Stomach smooth muscle (tissue), 2 donors: Measurements from ENCODE around the gene PSMC3IP.
A peak's percentile ranks its signal among the peaks of the same experiment; 100 is the strongest.
"Not testable (repeated sequence)": the region's sequence is repeated elsewhere in the genome, so short reads cannot be mapped to it uniquely, and the experiment has no call there.

Source experiments
- H3K27ac ChIP-seq: one replicate; pipeline ENCODE4 v1.7.0; 2013; ENCODE audit warnings: mild to moderate bottlenecking, low read length, inconsistent platforms
- H3K27me3 ChIP-seq, 2 donors: one replicate each; pipeline ENCODE4 v1.7.0; 2013; ENCODE audit warnings: low read length in 2 of 2; ENCODE audit not compliant: insufficient read depth in 2 of 2, control insufficient read depth in 1 of 2
- H3K36me3 ChIP-seq, 2 donors: one replicate each; pipeline ENCODE4 v1.7.0; 2013; ENCODE audit warnings: low read length in 2 of 2; ENCODE audit not compliant: control insufficient read depth in 2 of 2, insufficient read depth in 2 of 2
- H3K4me1 ChIP-seq: one replicate; pipeline ENCODE4 v1.7.0; 2013; ENCODE audit warnings: low read length; ENCODE audit not compliant: control insufficient read depth, insufficient read depth
- H3K4me3 ChIP-seq, 2 donors: one replicate each; pipeline ENCODE4 v1.7.0; 2013; ENCODE audit warnings: low read length in 2 of 2
- H3K9ac ChIP-seq, 2 donors: one replicate each; pipeline ENCODE4 v1.7.0; 2013; ENCODE audit warnings: low read length in 2 of 2, mild to moderate bottlenecking in 1 of 2
- H3K9me3 ChIP-seq, 2 donors: one replicate each; pipeline ENCODE4 v1.7.0; 2013; ENCODE audit warnings: low read length in 2 of 2; ENCODE audit not compliant: control insufficient read depth in 2 of 2
- donor health status: healthy.
- donor health status: Pancreatic carcinoma.

Gene PSMC3IP

DNA sequence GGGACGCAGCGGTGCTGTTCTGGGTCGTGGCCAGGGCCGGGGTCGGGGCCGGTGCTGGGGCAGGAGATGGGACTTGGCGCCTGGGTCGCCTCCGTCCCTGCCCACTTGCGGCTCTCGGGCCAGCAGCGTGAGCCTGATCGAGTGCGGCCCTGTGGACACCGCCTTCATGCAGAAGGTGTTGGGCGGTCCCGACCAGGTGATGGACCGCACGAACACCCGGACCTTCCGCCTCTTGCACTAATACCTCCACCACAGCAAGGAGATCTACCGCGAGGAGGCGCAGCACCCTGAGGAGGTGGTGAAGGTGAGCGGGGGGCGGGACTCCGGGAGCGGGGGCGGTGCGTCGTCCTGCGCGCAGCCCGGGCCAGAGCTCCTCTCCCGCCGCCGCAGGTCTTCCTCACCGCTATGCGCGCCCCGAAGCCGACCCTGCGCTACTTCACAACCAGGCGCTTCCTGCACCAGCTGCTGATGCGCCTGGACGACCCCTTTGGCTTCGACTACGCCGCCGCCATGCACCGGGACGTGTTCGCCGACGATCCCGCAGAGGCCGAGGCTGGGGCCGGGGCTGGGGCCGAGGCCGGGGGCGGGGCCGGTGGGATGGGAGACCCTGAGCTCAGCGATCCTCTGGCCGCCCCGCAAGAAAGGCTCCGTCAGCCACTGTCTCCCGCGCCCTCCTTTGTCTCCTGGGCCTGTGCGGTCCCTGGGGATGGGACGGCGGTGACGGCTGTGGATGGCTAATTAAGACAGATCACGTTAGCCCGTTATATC, 29.3 kb downstream of the PSMC3IP start:
- Histone ChIP-seq H3K36me3 (peaks cover 0 to 3% of the 10 kb centered on the region in 2 donors), H3K27me3 (no peaks in the 10 kb centered on the region), H3K4me3 (peak overlapping the region in 1 of 2 donors; percentile 22), H3K9me3 (no peaks in the 10 kb centered on the region), H3K27ac (no peak overlapping the region), H3K4me1 (peaks cover 8% of the 10 kb centered on the region), H3K9ac (no peak overlapping the region)

DNA sequence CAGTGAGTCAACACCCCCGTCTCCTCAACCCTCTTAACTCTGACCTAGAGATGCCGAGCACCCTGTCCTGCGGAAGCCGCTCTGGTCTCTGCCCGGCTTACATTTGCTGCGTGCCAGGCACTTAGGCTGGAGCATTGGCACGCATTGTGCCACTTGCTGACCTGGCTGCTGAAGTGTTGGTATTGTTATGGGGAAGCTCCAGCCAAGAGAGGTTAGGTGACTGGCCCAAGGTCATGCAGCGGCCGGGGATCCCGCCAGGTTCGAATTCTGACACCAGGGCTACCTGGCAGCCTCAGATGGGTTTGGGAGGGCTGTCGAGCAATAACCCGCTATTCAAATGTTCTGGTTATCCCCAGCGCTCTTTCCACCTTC, 29.8 kb downstream of the PSMC3IP start:
- Histone ChIP-seq H3K4me1 (peaks cover 4% of the 10 kb centered on the region), H3K9me3 (no peaks in the 10 kb centered on the region), H3K4me3 (no peak overlapping the region), H3K36me3 (peaks cover 2 to 7% of the 10 kb centered on the region in 2 donors), H3K27ac (no peak overlapping the region), H3K9ac (no peak overlapping the region), H3K27me3 (no peaks in the 10 kb centered on the region)

DNA sequence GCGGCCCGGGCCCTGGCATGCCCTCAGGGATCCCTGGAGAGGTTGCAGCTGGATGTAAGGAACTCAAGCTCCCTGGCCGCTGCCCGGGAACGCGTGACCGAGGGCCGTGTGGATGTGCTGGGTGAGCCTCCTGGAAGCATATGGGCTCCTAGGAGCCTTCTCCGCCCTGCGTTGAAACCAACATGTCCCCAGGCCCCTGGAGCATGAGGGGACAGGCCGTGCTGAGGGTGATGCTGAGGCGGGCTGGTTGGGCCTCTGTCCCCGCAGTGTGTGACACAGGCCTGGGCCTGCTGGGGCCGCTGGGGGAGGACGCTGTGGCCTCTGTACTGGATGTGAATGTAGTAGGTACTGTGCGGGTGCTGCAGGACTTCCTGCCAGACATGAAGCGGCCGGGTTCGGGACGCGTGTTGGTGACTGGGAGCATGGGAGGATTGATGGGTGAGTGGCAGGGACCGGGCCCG, 30.5 kb downstream of the PSMC3IP start:
- peaks cover 4% of the 10 kb centered on the region for H3K4me1 ChIP-seq
- peaks cover 3 to 7% of the 10 kb centered on the region in 2 donors for H3K36me3 ChIP-seq
- H3K4me3 ChIP-seq: no peak overlapping the region
- H3K27me3 ChIP-seq: no peaks in the 10 kb centered on the region
- H3K9me3 ChIP-seq: no peaks in the 10 kb centered on the region
- no peak overlapping the region for H3K27ac ChIP-seq
- no peak overlapping the region for H3K9ac ChIP-seq

DNA sequence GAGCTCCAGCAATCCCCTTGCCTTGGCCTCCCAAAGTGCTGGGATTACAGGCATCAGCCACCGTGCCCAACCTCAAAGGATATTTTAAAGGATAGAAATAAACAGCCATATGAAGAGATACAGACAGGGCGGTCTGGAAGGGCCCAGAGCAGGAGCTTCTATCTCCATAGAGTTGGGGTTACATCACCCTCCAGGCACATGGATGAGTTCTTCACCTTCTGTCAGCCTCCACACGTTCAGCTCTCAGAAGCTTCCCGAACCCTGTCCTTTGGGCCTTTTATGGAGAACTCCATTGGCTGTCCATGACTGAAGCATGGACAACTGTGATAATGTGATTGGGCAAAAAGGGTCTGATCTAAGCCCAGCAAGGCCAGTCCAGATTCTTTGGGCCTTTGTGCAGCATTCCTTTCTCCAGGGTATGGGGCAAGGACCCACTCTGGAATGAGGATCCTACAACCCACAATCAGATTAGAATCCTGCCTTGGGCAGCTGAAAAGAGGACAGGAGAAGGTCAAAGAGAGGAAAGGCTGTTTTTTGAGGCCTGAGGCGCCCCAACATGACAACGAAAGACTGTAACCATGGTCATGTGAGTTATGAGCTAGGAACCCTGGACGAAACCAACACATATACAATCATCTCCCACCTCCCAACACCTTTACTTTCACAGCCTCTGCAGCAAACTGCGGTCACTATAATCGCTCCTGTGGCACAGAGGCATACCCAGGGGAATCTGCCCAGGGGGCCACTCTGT, 31.6 kb downstream of the PSMC3IP start:
- not testable (repeated sequence) for H3K4me3 ChIP-seq, H3K9me3 ChIP-seq, H3K9ac ChIP-seq, H3K4me1 ChIP-seq, H3K27ac ChIP-seq, H3K27me3 ChIP-seq
- H3K36me3 ChIP-seq: peaks cover 7 to 14% of the 10 kb centered on the region in 2 donors

DNA sequence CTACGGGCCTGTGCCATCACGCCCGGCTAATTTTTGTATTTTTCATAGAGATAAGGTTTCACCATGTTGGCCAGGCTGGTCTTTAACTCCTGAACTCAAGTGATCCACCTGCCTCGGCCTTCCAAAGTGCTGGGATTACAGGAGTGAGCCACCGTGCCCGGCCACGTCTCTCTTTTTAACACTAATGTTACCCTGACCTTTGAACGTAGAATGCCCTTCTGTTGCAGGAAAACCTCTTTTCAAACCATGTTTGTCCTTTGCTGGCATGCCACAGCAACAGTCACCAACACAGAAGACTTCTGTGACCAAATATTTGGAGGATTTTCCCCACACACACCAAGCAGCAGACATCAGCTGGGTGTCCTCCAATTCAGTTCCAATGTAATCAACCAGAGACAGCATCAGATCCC, 32.6 kb downstream of the PSMC3IP start:
- H3K4me3 ChIP-seq: no peak overlapping the region
- peaks cover 4% of the 10 kb centered on the region for H3K4me1 ChIP-seq
- H3K27ac ChIP-seq: no peak overlapping the region
- H3K9me3 ChIP-seq: no peaks in the 10 kb centered on the region
- no peaks in the 10 kb centered on the region for H3K27me3 ChIP-seq
- H3K36me3 ChIP-seq: peaks cover 7 to 16% of the 10 kb centered on the region in 2 donors
- H3K9ac ChIP-seq: no peak overlapping the region

DNA sequence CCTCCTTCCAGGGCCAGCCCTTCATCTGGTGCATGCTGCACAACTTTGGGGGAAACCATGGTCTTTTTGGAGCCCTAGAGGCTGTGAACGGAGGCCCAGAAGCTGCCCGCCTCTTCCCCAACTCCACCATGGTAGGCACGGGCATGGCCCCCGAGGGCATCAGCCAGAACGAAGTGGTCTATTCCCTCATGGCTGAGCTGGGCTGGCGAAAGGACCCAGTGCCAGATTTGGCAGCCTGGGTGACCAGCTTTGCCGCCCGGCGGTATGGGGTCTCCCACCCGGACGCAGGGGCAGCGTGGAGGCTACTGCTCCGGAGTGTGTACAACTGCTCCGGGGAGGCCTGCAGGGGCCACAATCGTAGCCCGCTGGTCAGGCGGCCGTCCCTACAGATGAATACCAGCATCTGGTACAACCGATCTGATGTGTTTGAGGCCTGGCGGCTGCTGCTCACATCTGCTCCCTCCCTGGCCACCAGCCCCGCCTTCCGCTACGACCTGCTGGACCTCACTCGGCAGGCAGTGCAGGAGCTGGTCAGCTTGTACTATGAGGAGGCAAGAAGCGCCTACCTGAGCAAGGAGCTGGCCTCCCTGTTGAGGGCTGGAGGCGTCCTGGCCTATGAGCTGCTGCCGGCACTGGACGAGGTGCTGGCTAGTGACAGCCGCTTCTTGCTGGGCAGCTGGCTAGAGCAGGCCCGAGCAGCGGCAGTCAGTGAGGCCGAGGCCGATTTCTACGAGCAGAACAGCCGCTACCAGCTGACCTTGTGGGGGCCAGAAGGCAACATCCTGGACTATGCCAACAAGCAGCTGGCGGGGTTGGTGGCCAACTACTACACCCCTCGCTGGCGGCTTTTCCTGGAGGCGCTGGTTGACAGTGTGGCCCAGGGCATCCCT, 34.1 kb downstream of the PSMC3IP start:
- Histone ChIP-seq H3K9ac (no peak overlapping the region), H3K9me3 (no peaks in the 10 kb centered on the region), H3K4me1 (peaks cover 4% of the 10 kb centered on the region), H3K36me3 (peaks cover 12 to 24% of the 10 kb centered on the region in 2 donors), H3K27me3 (no peaks in the 10 kb centered on the region), H3K4me3 (no peak overlapping the region), H3K27ac (no peak overlapping the region)

DNA sequence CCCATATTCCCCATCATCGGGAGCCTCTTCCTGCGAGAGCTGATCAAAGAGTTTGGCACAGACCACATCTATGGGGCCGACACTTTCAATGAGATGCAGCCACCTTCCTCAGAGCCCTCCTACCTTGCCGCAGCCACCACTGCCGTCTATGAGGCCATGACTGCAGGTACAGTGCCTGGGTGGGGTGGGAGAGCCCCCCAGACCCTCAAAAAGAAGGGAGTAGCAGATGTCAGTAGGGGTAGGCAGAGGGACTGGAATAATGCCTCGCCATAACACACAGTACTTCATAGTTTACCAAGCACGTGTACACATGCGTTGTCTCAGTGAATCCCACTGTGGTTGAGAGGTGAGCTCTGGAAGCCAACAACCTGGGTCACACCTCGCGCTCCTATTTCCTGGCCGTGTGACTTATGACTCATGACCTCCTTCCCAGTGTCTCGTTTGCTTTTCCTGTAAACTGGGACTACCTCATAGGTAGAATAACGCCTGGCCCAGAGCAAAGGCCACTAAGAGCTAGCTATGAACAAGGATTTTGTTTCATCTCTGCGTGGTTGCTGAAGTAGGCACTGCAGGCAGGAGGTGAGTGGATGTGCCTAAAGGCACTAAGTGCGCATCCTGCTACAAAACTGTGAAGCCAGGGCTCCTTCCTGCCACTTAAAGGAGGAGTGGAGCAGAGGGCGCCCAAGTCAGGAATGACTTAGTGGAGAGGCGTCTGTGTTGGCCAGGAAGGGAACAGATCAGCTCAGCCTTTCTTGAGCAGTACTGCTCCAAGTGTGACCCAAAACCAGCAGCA, 36.3 kb downstream of the PSMC3IP start:
- Histone ChIP-seq H3K4me1 (peaks cover 13% of the 10 kb centered on the region), H3K27me3 (no peaks in the 10 kb centered on the region), H3K9ac (no peak overlapping the region), H3K4me3 (no peak overlapping the region), H3K27ac (no peak overlapping the region), H3K9me3 (no peaks in the 10 kb centered on the region), H3K36me3 (peaks cover 12 to 29% of the 10 kb centered on the region in 2 donors)

DNA sequence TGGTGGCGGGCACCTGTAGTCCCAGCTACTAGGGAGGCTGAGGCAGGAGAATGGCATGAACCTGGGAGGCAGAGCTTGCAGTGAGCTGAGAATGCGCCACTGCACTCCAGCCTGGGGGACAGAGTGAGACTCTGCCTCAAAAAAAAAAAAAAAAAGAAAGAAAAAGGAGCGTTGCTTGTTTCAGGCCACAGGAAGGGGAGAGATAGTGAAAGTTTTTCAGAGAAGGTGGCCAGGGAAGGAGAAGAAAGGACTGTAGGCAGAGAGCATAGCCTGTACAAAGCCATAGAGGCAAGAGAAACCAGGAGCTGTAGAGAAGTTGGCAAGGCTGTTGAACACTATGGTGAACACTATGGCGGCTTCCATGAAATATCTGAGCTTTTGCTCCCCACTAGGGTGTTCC, 37.0 kb downstream of the PSMC3IP start:
- not testable (repeated sequence) for H3K27ac ChIP-seq, H3K9ac ChIP-seq, H3K4me3 ChIP-seq, H3K9me3 ChIP-seq, H3K27me3 ChIP-seq
- Histone ChIP-seq H3K36me3 (peaks cover 12 to 29% of the 10 kb centered on the region in 2 donors), H3K4me1 (peaks cover 17% of the 10 kb centered on the region)

DNA sequence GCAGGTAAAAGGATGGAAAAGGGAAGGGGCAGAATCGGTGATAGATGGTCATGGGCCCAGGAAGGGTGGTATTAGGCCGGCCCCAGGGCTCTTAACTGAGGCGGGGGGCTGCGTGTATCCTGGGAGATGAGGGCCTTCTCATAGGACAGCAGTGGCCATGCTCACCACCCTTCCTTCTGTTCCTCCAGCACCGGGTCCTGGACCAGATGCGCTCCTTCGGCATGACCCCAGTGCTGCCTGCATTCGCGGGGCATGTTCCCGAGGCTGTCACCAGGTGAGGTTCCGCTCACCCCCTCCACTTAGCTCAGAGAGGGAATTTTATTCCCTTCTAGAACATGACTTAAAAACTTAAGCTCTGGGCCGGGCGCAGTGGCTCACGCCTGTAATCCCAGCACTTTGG, 39.0 kb downstream of the PSMC3IP start:
- H3K27me3 ChIP-seq: no peaks in the 10 kb centered on the region
- peaks cover 23% of the 10 kb centered on the region for H3K4me1 ChIP-seq
- peaks cover 12 to 25% of the 10 kb centered on the region in 2 donors for H3K36me3 ChIP-seq
- no peaks in the 10 kb centered on the region for H3K9me3 ChIP-seq
- no peak overlapping the region for H3K4me3 ChIP-seq
- H3K9ac ChIP-seq: no peak overlapping the region
- H3K27ac ChIP-seq: no peak overlapping the region
